SH-SY5Y (cell line): Measurements from ENCODE around the gene NAA10.

Source experiments
- GATA2 ChIP-seq: IDR thresholded peaks from 2 replicates; pipeline ENCODE4 v1.6.1; 2011; ENCODE audit warnings: mild to moderate bottlenecking, low read depth, low read length
- GATA3 ChIP-seq: IDR thresholded peaks from 2 replicates; pipeline ENCODE4 v1.6.1; 2011; ENCODE audit warnings: low read depth, mild to moderate bottlenecking, low read length, moderate library complexity

NAA10 gene

GRCh38 chrX:153969125-153969903 is 34.5 kb upstream of the NAA10 start:
- no peak for TF ChIP-seq GATA3
- TF ChIP-seq GATA2: no peak

DNA sequence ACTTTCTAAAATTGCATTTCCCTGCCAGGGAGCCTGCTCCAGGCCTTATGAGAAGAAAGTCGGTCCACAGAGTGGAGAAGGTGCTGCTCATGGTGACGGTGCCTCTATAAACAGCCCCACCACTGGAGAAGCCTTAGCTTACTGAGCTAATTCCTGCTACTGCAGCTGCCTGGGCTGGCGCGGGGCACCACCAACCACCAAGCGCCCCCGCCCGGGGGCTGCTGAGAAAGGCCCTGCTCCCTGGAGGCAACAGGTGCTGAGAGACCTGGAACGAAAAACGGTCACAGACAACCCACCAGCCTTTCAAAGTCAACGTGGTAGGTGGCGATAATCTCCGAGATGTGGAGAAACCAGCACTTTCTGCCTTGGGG is 33.9 kb upstream of the NAA10 start:
- no peak for TF ChIP-seq GATA2
- TF ChIP-seq GATA3: no peak

- TF ChIP-seq GATA3: no peak
- TF ChIP-seq GATA2: no peak
Observed at GRCh38 chrX:153968255-153968654, 33.4 kb upstream of the NAA10 start.

DNA sequence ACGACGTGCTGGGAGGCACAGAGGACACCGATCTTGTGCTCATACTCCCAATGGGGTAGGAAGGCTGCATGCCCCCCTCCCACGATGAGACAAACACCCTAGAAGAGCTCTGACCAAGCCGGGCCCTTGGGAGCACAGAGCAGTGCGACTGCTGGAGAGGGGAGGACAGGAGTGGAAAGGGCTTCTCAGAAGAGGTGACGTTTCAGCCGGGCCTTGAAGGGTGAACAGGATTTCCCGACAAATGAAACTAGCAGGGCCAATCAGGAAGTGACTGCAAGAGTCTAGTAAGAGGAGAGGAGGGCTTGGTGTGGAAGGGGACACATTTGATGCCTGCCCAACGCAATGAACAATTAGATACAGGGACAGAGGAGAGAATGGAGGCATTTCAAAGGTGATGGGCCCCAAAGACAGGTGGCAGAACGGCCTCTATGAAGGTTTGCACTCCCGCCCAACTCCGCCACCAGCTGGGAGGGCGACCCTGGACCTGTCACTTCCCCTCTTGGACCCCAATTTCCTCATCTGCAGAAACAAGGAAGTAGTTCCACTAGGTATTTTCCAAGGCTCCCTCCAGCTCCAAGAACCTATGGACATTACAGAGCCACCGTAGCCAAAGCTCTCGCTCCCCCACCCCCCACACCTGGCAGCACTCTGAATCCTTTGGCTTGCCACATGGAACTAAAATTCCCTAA is 32.8 kb upstream of the NAA10 start:
- TF ChIP-seq GATA3 (no peak), GATA2 (no peak)

DNA sequence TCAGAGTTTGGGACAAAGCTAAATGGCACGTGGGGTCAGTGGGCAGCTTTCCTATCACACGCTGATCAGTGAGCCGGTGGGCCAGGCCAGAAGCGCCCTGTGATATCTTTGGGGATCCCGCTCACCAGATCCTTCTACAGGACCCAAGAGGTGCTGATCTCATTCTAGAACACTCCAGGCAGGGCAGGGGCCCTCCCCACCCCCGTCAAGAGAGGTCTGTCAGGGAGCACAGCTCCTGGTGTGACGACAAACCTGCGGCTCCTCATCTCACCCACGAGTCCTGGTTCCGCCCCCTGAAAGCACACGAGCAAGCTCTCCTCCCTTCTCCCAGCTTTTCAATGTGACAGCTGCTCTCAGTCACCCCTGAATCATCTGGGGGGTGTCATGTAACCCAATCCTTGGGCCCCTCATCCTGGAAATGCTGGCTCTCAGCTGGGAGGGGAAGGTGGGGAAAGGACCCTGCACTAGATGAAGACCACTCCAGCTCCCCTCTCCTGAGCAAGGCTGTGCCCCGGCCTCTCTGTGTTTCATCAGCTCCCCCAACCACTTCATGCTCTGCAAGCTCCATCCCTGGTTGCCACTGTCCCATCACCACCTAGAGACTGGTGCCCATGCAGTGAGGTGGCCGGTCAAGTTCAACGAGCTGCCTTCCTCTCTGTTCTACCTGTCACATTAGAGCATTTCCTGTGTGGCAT is 32.2 kb upstream of the NAA10 start:
- TF ChIP-seq GATA2 (no peak), GATA3 (no peak)

DNA sequence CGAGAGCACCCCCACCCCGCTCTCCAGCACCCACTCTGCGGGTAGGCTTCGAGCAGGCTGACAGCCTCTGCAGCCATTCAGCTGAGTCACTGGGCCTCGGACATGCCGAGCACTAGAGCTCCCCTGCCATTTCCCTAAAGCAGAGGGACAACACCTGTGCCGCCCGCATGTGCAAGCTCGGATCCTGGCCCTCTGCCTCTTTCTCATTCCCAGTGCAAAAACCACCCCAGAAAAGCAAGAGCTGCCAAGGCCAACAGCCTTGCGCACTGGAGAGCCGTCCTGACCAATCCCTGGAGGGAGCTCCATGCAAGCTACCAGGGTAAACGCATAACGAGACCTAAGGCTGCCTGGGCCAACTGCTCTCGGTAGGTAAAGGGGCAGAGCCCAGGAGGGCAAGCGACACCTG is 31.4 kb upstream of the NAA10 start:
- no peak for TF ChIP-seq GATA3
- TF ChIP-seq GATA2: no peak

DNA sequence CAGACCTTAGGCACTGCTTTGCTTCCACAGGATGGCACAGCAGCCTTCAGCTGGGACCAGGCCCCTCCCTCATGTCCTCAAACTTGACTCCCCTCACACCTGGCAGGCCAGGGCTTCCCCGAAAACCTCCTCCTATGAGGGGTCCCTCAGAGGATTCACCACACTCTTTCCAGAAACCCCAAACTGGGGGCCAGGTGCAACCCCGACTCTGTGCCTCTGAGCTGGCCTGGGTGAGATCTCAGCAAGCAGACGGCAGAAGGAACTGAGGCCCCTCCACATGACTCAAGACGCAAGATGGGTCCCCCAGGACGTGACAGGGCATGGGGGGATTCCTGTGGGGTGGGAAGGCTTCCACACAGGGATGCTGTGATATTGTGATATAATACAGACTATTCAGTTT is 30.6 kb upstream of the NAA10 start:
- no peak for TF ChIP-seq GATA2
- no peak for TF ChIP-seq GATA3

GRCh38 chrX:153964105-153964504 is 29.3 kb upstream of the NAA10 start:
- TF ChIP-seq GATA2 (no peak), GATA3 (no peak)

GRCh38 chrX:153963546-153963945 is 28.7 kb upstream of the NAA10 start:
- TF ChIP-seq GATA2 (no peak), GATA3 (no peak)

GRCh38 chrX:153961292-153961691 is 26.5 kb upstream of the NAA10 start:
- TF ChIP-seq GATA2: no peak
- TF ChIP-seq GATA3: no peak

GRCh38 chrX:153960786-153961185 is 25.9 kb upstream of the NAA10 start:
- TF ChIP-seq GATA2 (no peak), GATA3 (no peak)

DNA sequence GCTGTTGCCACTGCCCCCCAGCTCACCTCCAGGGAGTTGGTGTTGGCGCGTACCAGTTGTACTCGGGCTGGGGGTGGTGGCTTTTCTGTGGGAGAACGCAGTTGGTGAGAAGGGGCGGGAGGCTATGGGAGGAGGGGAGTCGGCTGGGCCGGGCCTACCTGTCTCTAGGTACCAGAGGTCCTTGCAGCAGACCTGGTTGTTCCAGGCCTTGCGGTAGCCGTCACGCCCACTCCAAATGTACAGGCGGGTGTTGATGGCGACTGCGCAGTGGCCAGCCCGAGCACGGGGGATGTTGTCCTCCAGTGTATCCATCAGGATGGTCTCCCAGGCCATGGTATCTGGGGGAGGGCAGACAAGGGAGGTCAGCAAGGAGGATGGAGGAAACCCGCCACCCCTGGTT is 25.2 kb upstream of the NAA10 start:
- no peak for TF ChIP-seq GATA3
- no peak for TF ChIP-seq GATA2

GRCh38 chrX:153959649-153960048 is 24.8 kb upstream of the NAA10 start:
- no peak for TF ChIP-seq GATA3
- no peak for TF ChIP-seq GATA2

DNA sequence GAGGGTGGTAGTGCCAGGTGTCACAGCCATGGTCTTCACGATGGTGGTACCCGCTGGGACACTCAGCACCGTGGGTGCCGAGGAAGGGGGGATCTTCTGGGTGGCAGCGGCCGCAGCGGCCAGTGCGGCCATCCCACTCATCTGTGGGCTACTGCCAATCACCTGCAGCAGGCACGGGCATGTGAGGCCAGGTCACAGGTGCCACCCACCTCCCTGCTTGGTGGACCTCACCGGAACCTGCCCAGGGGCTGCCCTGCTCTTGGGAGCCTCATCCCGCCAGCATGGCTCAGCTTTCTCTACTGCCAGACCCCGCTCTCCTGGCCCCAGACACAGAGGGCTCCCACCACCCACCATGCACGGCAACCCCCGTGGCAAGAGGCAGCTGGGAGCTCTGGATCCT is 23.8 kb upstream of the NAA10 start:
- TF ChIP-seq GATA2 (no peak), GATA3 (no peak)

DNA sequence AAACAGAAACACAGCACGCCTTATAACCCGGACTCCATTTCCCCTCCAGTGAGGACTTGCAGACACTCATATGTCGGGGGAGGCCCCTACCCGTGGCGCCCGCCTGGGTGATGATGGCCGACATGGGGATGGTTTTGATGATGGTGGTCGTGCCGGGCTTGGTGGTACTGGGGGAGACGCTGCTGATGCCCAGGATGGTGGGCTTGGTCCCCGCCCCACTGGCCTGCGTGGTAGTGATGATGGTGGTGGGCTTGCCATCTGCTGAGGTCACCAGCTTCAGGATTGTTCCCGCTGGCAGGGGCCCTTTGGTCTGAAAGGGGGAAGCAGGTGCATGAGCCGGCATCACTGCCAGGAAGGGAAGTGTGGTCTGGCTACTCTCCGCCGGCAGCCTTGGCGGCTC is 22.4 kb upstream of the NAA10 start:
- no peak for TF ChIP-seq GATA2
- no peak for TF ChIP-seq GATA3
